Measurements from ENCODE around the gene CROCC2.

DNA sequence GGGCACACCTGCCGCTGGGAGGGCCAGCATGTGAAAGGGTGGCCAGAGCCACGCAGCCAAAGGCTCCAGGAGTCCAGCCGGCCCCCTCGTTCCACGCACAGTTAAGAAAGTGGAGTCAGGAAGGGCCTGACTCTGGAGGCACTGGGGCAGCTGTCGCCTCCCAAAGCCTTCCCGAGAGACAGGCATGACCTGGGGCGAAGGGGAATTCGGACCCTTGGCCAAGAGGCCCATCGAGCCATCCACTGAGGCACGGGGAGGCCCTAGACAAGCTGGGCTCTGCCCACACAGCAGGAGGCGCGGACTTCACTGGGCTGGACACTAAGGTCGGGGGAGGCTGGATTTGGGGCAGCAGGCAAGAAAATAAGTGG lies 53.8 kb downstream of the CROCC2 start:
- TF ChIP-seq CTCF (IDR thresholded peaks at IDR 0.05), result no peak
- TF ChIP-seq EP300 (IDR thresholded peaks at IDR 0.05), result no peak
- TF ChIP-seq POLR2AphosphoS5 (IDR thresholded peaks at IDR 0.05), result no peak
- TF ChIP-seq POLR2A (IDR thresholded peaks at IDR 0.05), result no peak
